NCI-H2107 (cell line): ENCODE results near the gene FAM168A.
"Not testable (repeated sequence)": the region's sequence is repeated elsewhere in the genome, so short reads cannot be mapped to it uniquely, and the experiment has no call there.

Source experiments
- DNase-seq: peaks from one replicate; lab custom pipeline; 2025; lab: John Stamatoyannopoulos, UW

FAM168A gene

GRCh38 chr11:73592640-73593039 is 5.3 kb downstream of the FAM168A start:
- DNase-seq: no peak

GRCh38 chr11:73591743-73592142 is 6.2 kb downstream of the FAM168A start:
- DNase-seq: no peak

GRCh38 chr11:73590991-73591390 is 6.9 kb downstream of the FAM168A start:
- no peak for DNase-seq

- no peak for DNase-seq
Measured at GRCh38 chr11:73586791-73587190, 11.1 kb downstream of the FAM168A start.

- DNase-seq: no peak
Measured at GRCh38 chr11:73585834-73586575, 11.9 kb downstream of the FAM168A start.

- no peak for DNase-seq
Measured at GRCh38 chr11:73584831-73585230, 13.1 kb downstream of the FAM168A start.

GRCh38 chr11:73582653-73583052 is 15.3 kb downstream of the FAM168A start:
- no peak for DNase-seq

GRCh38 chr11:73580749-73581148 is 17.2 kb downstream of the FAM168A start:
- DNase-seq: not testable (repeated sequence)

- DNase-seq: no peak
Measured at GRCh38 chr11:73579641-73580434, 18.1 kb downstream of the FAM168A start.

- DNase-seq: no peak
Measured at GRCh38 chr11:73578592-73579185, 19.2 kb downstream of the FAM168A start.

- no peak for DNase-seq
Measured at GRCh38 chr11:73577496-73577917, 20.4 kb downstream of the FAM168A start.

GRCh38 chr11:73576185-73576614 is 21.7 kb downstream of the FAM168A start:
- DNase-seq: no peak

- DNase-seq: not testable (repeated sequence)
Measured at GRCh38 chr11:73571982-73572381, 25.9 kb downstream of the FAM168A start.

- no peak for DNase-seq
Measured at GRCh38 chr11:73570415-73571114, 27.3 kb downstream of the FAM168A start.

- DNase-seq: no peak
Measured at GRCh38 chr11:73566977-73567755, 30.7 kb downstream of the FAM168A start.

- no peak for DNase-seq
Measured at GRCh38 chr11:73566422-73566821, 31.5 kb downstream of the FAM168A start.

GRCh38 chr11:73565804-73566203 is 32.1 kb downstream of the FAM168A start:
- no peak for DNase-seq

GRCh38 chr11:73564903-73565302 is 33.0 kb downstream of the FAM168A start:
- DNase-seq: no peak

GRCh38 chr11:73563539-73564200 is 34.2 kb downstream of the FAM168A start:
- no peak for DNase-seq

- DNase-seq: no peak
Measured at GRCh38 chr11:73559743-73560142, 38.2 kb downstream of the FAM168A start.

GRCh38 chr11:73556966-73557365 is 40.9 kb downstream of the FAM168A start:
- DNase-seq: no peak
